BE2C (cell line): ENCODE measurements around the gene DOP1A.

Experiments used
- DNase-seq: peaks from one replicate; pipeline ENCODE4 v3.0.0-alpha.2; 2020
- H3K27me3 ChIP-seq: fragments of 250-450 bp; sonication (Bioruptor Pico); 2 replicates; pipeline ENCODE4 v1.5.1; 2020; ENCODE audit warnings: mild to moderate bottlenecking
- H3K36me3 ChIP-seq: fragments of 250-450 bp; sonication (Bioruptor Pico); 2 replicates; pipeline ENCODE4 v1.5.1; 2020; ENCODE audit warnings: mild to moderate bottlenecking
- H3K4me1 ChIP-seq: fragments of 250-450 bp; sonication (Bioruptor Pico); 2 replicates; pipeline ENCODE4 v1.5.1; 2020
- H3K4me3 ChIP-seq: 2 replicates; pipeline ENCODE4 v1.5.1; 2011; ENCODE audit warnings: low read depth, low read length
- H3K9me3 ChIP-seq: fragments of 250-450 bp; sonication (Bioruptor Pico); 2 replicates; pipeline ENCODE4 v1.5.1; 2020
- CTCF ChIP-seq: IDR thresholded peaks from 2 replicates; pipeline ENCODE4 v1.5.1; 2012; ENCODE audit warnings: mild to moderate bottlenecking, low read depth, low read length

Gene DOP1A

GRCh38 chr6:83055366-83055964, 12.0 kb upstream of the DOP1A start:
- TF ChIP-seq CTCF: peak; percentile 83
- no peaks in the 10 kb centered on the region for H3K9me3 ChIP-seq
- H3K4me1 ChIP-seq: peaks cover 37% of the 10 kb centered on the region
- H3K27me3 ChIP-seq: no peaks in the 10 kb centered on the region
- peak; percentile 47 for DNase-seq
- no peak overlapping the region for H3K4me3 ChIP-seq
- H3K36me3 ChIP-seq: peaks cover 38% of the 10 kb centered on the region

GRCh38 chr6:83057705-83058321, 9.7 kb upstream of the DOP1A start:
- peak; percentile 93 for TF ChIP-seq CTCF
- peaks cover 35% of the 10 kb centered on the region for H3K36me3 ChIP-seq
- H3K4me3 ChIP-seq: no peak overlapping the region

GRCh38 chr6:83061190-83061589, 6.3 kb upstream of the DOP1A start:
- no peak overlapping the region for H3K4me3 ChIP-seq
- no peaks in the 10 kb centered on the region for H3K27me3 ChIP-seq
- H3K4me1 ChIP-seq: no peaks in the 10 kb centered on the region; the same call in 1 of the 2 replicates
- no peak for TF ChIP-seq CTCF
- DNase-seq: no peak
- peaks cover 24% of the 10 kb centered on the region for H3K36me3 ChIP-seq
- no peaks in the 10 kb centered on the region for H3K9me3 ChIP-seq

More at GRCh38 chr6:83057705-83058321, 9.7 kb upstream of the DOP1A start:
- peaks cover 18% of the 10 kb centered on the region for H3K4me1 ChIP-seq
- no peaks in the 10 kb centered on the region for H3K9me3 ChIP-seq
- peak; percentile 61 for DNase-seq
- no peaks in the 10 kb centered on the region for H3K27me3 ChIP-seq

- Histone ChIP-seq H3K27me3 (no peaks in the 10 kb centered on the region), H3K9me3 (no peaks in the 10 kb centered on the region), H3K4me1 (no peaks in the 10 kb centered on the region; the same call in 1 of the 2 replicates), H3K36me3 (peaks cover 14% of the 10 kb centered on the region), H3K4me3 (no peak overlapping the region)
- no peak for TF ChIP-seq CTCF
- no peak for DNase-seq
Measured at GRCh38 chr6:83062225-83062624, 5.2 kb upstream of the DOP1A start.

GRCh38 chr6:83065511-83066192, 1.8 kb upstream of the DOP1A start, which contains the start of gene UBE3D:
UBE3D (minus strand) TSS chr6:83065841; CDS start chr6:83065718, 123 bp downstream.
- Histone ChIP-seq H3K9me3 (no peaks in the 10 kb centered on the region), H3K4me3 (peak within 1 kb of the TSS; percentile 90), H3K27me3 (no peaks in the 10 kb centered on the region), H3K4me1 (no peaks in the 10 kb centered on the region), H3K36me3 (peaks cover 4% of the 10 kb centered on the region; the same call in 1 of the 2 replicates)
- peak; percentile 90 for DNase-seq
- peak; percentile 87 for TF ChIP-seq CTCF
